NCI-H1930 (cell line): Measurements from ENCODE around the gene R3HDM2.
"Not testable (repeated sequence)": the region's sequence is repeated elsewhere in the genome, so short reads cannot be mapped to it uniquely, and the experiment has no call there.

Experiments used
- DNase-seq, 2 experiments: peaks; one replicate each; lab custom pipeline; 2025; lab: John Stamatoyannopoulos, UW

The R3HDM2 gene

DNA sequence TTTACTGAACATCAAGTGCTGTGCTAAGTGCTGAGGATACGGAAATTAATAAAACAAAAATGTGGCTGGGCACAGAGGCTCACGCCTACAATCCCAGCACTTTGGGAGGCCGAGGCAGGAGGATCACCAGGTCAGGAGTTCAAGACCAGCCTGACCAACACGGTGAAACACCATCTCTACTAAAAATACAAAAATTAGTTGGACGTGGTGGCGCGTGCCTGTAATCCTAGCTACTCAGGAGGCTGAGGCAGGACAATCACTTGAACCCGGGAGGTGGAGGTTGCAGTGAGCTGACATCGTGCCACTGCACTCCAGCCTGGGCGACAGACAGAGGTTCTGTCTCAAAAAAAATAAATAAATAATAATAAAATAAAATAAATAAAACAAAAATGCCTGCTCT is 3.9 kb downstream of the R3HDM2 start:
- DNase-seq = not testable (repeated sequence)

DNA sequence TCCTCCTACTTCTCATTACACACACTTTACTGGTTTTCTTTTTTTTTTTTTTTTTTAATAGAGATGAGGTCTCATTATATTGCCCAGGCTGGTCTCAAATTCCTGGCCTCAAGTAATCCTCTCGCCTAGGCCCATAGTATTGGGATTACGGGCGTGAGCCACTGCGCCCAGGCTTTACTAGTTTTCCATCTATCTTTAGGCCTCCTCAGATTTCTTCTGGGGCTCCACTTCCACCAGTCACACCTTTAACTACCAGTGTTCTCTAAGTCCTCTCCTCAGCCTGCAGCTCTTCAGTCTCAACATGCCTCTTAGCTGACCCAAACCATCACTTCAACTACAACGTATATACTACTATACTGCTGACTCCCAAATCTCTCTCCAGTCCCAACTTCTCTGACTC is 10.4 kb downstream of the R3HDM2 start:
- DNase-seq = no peak

DNA sequence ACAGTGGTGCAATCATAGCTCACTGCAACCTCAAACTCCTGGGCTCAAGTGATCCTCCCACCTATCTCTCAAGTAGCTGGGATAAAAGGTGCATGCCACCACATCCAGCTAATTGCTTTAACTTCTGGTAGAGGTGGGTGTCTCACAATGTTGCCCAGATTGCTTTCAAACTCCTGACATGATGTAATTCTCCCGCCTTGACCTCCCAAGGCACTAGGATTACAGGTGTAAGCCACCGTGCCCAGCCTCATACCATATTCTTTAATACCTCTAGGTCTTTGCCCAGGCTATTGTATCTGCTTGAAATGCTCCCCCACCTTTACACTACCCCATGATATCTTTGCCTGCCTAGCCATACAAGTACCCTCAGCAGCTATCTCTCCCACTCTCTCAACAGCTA is 11.3 kb downstream of the R3HDM2 start:
- no peak for DNase-seq

DNA sequence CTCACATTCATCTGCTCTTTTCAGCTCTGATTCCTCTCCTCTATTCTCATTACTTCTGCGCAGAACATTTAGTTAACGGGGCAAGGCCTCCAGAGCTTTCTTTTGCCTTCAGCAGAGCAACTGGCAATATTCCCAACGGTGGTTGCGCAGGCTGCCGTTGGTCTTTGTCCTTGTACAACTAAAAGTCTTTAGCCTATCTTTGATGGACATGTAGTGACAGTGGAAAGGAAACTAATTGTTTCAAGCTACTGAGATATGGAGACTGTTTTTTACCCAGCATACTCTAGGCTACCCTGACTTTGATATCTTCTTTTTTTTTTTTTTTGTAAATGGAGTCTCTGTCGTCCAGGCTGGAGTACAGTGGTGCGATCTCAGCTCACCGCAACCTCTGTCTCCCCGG is 12.6 kb downstream of the R3HDM2 start:
- no peak for DNase-seq

DNA sequence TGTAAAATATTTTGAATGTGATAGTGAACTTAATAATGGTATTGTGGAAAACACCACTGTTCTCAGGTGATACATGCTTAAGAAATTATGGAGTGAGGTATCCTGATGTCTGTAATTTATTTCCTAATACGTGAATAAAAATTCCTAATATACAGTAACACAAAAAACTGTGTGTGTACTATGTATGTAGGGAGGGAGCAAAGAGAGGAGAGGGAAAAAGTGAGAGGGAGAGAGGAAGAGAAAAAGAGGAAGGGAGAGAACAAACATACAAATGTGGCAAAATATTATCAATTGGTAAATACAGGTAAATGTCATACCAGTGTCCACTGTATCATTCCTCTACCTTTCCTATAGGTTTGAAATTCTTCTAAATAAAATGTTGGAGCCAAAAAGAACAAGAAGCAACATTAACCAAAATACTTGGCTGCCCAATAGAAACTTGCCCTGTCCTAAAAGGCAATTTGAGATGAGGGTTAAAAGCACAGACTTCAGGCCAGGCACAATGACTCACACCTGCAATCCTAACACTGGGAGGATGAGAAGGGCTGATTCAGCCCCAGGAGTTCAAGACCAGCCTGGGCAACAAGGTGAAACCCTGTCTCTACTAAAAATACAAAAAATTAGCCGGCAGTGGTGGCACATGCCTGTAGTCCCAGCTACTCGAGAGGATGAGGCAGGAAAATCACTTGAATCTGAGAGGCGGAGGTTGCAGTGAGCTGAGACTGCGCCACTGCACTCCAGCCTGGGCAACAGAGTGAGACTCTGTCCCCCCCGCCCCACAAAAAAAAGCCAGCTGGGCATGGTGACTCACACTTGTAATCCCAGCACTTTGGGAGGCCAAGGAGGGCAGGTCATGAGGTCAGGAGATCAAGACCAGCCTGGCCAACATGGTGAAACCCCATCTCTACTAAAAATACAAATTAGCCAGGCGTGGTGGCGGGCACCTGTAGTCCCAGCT is 14.5 kb downstream of the R3HDM2 start:
- no peak for DNase-seq

DNA sequence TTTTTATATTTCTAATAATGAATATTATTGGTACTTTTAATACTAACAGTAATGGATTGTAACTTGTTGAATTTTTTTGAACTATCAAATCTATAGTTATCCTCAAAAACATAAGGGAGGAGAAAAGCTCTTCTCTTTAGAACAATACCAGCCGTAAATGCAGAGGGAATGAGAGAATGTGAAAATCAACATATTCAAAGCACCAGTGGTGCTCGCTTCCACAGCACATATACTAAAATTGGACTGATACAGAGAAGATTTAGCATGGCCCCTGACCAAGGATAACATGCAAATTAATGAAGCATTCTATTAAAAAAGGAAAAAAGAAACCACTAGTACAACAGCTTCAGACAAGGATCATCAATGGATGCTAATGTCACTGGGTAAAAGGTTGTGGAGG is 15.8 kb downstream of the R3HDM2 start:
- no peak for DNase-seq

- not testable (repeated sequence) for DNase-seq
Measured at GRCh38 chr12:57414160-57414559, 16.7 kb downstream of the R3HDM2 start.

DNA sequence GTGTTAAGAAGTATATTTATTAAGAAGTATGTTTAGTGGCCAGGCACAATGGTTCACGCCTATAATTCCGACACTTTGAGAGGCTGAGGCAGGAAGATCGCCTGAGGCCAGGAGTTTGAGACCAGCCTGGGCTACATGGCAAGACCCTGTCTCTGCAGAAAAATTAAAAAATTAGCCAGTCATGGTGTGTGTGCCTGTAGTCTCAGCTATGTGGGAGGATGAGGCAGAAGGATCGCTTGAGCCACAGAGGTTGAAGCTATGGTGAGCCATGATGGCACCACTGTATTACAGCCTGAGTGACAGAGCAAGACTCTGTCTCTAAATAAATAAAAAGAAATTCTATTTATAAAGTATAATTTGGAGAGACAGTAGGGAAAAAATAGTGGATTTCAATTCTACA is 20.3 kb downstream of the R3HDM2 start:
- DNase-seq = no peak

- no peak for DNase-seq
Measured at GRCh38 chr12:57404966-57405640, 25.7 kb downstream of the R3HDM2 start.

- DNase-seq = not testable (repeated sequence)
Measured at GRCh38 chr12:57402156-57402555, 28.7 kb downstream of the R3HDM2 start.

GRCh38 chr12:57401165-57401564 is 29.7 kb downstream of the R3HDM2 start:
- no peak for DNase-seq

GRCh38 chr12:57399718-57400463 is 31.0 kb downstream of the R3HDM2 start:
- DNase-seq = not testable (repeated sequence)

GRCh38 chr12:57397441-57397840 is 33.4 kb downstream of the R3HDM2 start:
- DNase-seq = no peak

DNA sequence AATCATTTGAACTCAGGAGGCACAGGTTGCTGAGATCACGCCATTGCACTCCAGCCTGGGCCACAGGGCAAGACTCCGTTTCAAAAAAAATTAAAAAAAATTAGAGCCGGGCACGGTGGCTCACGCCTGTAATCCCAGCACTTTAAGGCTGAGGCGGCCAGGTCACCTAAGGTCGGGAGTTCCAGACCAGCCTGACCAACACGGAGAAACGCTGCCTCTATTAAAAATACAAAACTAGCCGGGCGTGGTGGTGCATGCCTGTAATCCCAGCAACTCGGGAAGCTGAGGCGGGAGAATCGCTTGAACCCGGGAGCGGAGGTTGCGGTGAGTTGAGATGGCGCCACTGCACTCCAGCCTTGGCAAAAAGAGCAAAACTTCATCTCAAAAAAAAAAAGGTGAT is 35.7 kb downstream of the R3HDM2 start:
- no peak for DNase-seq

DNA sequence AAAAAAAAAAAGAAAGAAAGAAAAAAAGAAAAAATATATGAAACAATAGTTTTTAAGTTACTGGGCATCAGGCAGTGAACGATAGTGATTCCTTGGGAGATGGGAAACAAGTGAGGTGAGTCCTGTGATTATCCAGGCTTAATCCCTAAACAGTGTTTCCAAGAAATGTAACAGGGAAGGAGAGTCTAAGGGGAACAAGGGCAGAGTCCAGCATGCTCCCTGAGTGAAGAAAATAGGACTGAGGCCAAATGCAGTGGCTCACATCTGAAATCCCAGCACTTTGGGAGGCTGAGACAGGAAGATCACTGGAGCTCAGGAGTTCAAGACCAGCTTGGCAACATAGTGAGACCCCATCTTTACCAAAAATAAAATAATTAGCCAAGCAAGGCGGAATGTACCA is 40.7 kb downstream of the R3HDM2 start:
- DNase-seq = no peak

DNA sequence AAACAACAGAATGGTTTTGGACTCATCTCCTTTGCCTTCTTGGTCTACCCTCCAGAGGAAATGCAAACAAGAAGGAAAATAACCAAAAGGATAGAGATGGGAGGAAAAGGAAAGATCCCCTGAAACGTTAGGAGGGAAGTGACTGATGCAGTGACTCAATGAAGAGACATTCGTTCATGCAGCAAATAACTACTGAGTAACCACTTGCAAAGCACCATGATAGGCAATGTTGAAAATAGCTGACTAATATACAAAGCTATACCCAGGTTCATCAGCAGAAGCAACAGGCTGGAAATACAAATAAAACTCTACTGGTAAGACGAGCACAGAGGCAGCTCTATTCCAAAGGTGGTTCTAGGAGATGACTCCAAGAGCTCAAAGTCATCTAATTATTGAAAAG is 41.8 kb downstream of the R3HDM2 start:
- no peak for DNase-seq

DNA sequence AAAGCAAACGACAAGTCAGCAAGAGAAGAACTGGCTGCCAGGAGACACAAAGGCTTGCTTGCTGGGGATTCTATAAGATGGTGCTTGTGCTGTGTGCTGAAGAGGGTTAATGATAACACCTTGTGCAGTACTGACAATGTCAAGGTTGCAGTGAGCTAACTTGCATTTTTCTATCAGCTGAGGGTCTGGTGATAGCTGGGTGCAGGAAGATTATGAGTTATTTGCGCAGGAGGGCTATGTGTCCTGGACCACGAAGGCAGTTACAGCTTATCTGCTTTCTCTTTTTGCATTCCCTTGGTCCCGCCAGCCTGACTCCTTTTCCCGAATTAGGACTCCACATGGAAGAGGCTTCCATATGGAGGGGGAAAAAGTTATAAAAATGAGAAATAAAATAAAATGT is 42.4 kb downstream of the R3HDM2 start:
- DNase-seq = no peak

DNA sequence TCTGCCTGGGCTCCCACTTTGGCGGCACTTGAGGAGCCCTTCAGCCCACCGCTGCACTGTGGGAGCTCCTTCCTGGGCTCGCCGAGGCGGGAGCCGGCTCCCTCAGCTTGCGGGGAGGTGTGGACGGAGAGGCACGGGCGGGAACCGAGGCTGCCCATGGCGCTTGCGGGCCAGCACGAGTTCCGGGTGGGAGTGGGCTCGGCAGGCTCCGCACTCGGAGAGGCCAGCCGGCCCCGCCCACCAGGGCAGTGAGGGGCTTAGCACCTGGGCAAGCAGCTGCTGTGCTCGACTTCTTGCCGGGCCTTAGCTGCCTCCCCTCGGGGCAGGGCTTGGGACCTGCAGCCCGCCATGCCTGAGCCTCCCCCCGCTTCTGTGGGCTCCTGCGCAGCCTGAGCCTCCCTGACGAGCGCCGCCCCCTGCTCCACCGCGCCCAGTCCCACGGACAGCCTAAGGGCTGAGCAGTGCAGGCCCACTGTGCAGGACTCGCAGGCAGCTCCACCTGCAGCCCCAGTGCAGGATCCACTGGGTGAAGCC is 44.6 kb downstream of the R3HDM2 start:
- no peak for DNase-seq

DNA sequence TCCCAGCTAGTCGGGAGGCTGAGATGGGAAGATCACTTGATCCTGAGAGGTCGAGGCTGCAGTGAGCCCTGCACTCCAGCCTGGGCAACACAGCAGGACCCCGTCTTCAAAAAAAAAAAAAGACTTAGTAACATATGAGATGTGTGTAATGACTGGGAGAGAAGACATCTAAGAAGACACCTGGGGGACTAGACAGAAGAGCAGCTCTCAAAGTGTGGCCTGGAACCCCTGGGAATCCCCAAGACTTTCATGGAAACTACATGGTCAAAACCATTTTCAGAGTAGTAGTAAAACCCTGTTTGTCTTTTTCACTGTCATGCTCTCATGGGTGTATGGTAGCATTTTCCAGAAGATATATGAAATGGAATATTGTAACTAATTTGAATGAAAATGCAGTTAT is 45.3 kb downstream of the R3HDM2 start:
- DNase-seq = no peak

DNA sequence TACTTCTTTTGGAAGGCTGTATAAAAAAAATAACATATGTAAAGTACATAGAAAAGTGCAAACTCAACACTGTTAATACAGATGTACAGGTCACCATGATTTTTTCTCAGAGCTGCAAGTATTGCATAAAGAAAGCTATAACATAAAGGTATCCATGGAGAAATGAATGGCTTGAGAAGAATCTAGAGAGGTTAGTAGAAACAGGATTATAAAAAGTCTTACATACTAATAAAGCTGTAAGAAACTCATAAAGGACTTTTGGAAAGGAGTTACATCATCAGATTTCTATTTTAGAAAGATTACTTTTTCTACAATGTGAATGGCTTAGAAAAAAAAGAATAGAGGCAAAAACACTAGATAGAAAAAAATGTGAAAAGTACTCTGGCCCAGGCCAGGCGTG is 46.4 kb downstream of the R3HDM2 start:
- no peak for DNase-seq

- DNase-seq = no peak
Measured at GRCh38 chr12:57381693-57382220, 49.1 kb downstream of the R3HDM2 start.

- DNase-seq = no peak
Measured at GRCh38 chr12:57380300-57380699, 50.5 kb downstream of the R3HDM2 start.
